CD4-positive, alpha-beta T cell treated with Interleukin-6 at 100 ng/mL for 8 hours (primary cell): Measurements from ENCODE around the gene MYO5A.
"Not testable (repeated sequence)": the region's sequence is repeated elsewhere in the genome, so short reads cannot be mapped to it uniquely, and the experiment has no call there.

Experiments used
- DNase-seq: peaks from one replicate; pipeline ENCODE4 v3.0.0-alpha.2; 2020; ENCODE audit warnings: mixed read lengths, low spot score

The MYO5A gene

GRCh38 chr15:52463638-52464037 lies 65.0 kb downstream of the MYO5A start:
- DNase-seq: peak; percentile 11

- no peak for DNase-seq
Measured at GRCh38 chr15:52462806-52463360, 65.8 kb downstream of the MYO5A start.

GRCh38 chr15:52459701-52460100 lies 69.0 kb downstream of the MYO5A start:
- not testable (repeated sequence) for DNase-seq

- not testable (repeated sequence) for DNase-seq
Measured at GRCh38 chr15:52459265-52459664, 69.4 kb downstream of the MYO5A start.

GRCh38 chr15:52448011-52448890 lies 80.4 kb downstream of the MYO5A start:
- no peak for DNase-seq

GRCh38 chr15:52445954-52446353 lies 82.7 kb downstream of the MYO5A start:
- DNase-seq: no peak

- DNase-seq: no peak
Measured at GRCh38 chr15:52445553-52445952, 83.1 kb downstream of the MYO5A start.

GRCh38 chr15:52443205-52443604 lies 85.5 kb downstream of the MYO5A start:
- not testable (repeated sequence) for DNase-seq

GRCh38 chr15:52441841-52442240 lies 86.8 kb downstream of the MYO5A start:
- DNase-seq: no peak

GRCh38 chr15:52440946-52441345 lies 87.7 kb downstream of the MYO5A start:
- no peak for DNase-seq

GRCh38 chr15:52440414-52440813 lies 88.3 kb downstream of the MYO5A start:
- no peak for DNase-seq

GRCh38 chr15:52439470-52439869 lies 89.2 kb downstream of the MYO5A start:
- no peak for DNase-seq

GRCh38 chr15:52439042-52439441 lies 89.6 kb downstream of the MYO5A start:
- DNase-seq: not testable (repeated sequence)

- DNase-seq: no peak
Measured at GRCh38 chr15:52438047-52438446, 90.6 kb downstream of the MYO5A start.

GRCh38 chr15:52437646-52438045 lies 91.0 kb downstream of the MYO5A start:
- DNase-seq: no peak

- DNase-seq: no peak
Measured at GRCh38 chr15:52436981-52437380, 91.7 kb downstream of the MYO5A start.

- DNase-seq: no peak
Measured at GRCh38 chr15:52434885-52435284, 93.8 kb downstream of the MYO5A start.

- no peak for DNase-seq
Measured at GRCh38 chr15:52428297-52428696, 100.4 kb downstream of the MYO5A start.

- DNase-seq: no peak
Measured at GRCh38 chr15:52427804-52428203, 100.9 kb downstream of the MYO5A start.

GRCh38 chr15:52424856-52425431 lies 103.7 kb downstream of the MYO5A start:
- no peak for DNase-seq

GRCh38 chr15:52423852-52424251 lies 104.8 kb downstream of the MYO5A start:
- DNase-seq: no peak

- DNase-seq: no peak
Measured at GRCh38 chr15:52422001-52422400, 106.7 kb downstream of the MYO5A start.

GRCh38 chr15:52421029-52421428 lies 107.7 kb downstream of the MYO5A start:
- DNase-seq: no peak
